Measurements from ENCODE around the gene PSMD11. TPM values are rescaled to one million over a fixed set of nuclear protein-coding genes. Genes with fewer than 3 reads are reported as not detected.
"Not testable (repeated sequence)": the region's sequence is repeated elsewhere in the genome, so short reads cannot be mapped to it uniquely, and the experiment has no call there.

Gene PSMD11
- total RNA-seq: 74.2 and 98.2 TPM in 2 replicates

DNA sequence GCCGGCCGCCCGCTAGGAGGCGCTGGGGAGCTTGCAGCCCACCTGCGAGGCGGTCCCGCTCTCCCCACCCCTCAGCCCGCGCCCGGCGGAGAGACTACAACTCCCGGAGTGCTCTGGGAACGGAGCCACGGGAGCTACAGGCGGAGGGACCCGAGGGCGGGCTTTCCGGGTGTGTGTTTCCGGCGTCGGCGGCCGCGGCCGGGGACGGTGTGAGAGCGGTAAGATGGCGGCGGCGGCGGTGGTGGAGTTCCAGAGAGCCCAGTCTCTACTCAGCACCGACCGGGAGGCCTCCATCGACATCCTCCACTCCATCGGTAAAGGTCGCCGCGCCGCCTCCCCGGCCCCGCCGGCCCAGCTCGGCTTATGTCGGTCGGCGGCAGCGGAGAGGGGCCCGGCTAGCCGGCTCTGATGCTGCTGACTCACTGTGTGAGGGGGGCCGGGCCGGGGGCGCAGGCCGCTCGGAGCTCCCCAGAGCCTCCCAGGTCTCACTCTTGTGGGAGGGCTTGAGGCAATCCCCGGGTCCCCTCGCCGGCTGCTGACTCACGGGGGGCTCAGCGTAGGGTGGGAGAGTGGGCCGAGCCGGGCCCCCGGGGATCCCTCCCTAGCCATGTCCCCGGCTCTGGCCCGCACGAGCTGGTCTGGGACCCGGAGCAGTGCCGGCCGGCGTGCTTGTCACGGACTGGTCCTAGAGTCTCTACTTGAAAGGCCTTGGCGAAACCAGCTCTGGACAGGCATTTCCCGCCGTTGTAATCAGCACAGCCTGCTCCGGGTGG is at the start of gene PSMD11:
PSMD11 (plus strand) TSS at position 210 of the 773 bp plus-strand sequence; CDS start at position 224, 14 bp downstream.
- peaks cover 4% of the 10 kb centered on the region for H3K36me3 ChIP-seq (ENCODE audit: control insufficient read depth, insufficient read depth, low read length)
- DNase-seq (ENCODE audit: low read depth) (peak; percentile 85), FAIRE-seq (no peak)
- TF ChIP-seq, protein P1, sequence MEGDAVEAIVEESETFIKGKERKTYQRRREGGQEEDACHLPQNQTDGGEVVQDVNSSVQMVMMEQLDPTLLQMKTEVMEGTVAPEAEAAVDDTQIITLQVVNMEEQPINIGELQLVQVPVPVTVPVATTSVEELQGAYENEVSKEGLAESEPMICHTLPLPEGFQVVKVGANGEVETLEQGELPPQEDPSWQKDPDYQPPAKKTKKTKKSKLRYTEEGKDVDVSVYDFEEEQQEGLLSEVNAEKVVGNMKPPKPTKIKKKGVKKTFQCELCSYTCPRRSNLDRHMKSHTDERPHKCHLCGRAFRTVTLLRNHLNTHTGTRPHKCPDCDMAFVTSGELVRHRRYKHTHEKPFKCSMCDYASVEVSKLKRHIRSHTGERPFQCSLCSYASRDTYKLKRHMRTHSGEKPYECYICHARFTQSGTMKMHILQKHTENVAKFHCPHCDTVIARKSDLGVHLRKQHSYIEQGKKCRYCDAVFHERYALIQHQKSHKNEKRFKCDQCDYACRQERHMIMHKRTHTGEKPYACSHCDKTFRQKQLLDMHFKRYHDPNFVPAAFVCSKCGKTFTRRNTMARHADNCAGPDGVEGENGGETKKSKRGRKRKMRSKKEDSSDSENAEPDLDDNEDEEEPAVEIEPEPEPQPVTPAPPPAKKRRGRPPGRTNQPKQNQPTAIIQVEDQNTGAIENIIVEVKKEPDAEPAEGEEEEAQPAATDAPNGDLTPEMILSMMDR (IDR thresholded peaks at IDR 0.05; ENCODE audit: insufficient read depth, low read length, severe bottlenecking): peak; percentile 78
- peak within 1 kb of the TSS; percentile 91 for H3K4me3 ChIP-seq (ENCODE audit: low read depth, low read length)
- no peaks in the 10 kb centered on the region for H3K27me3 ChIP-seq (ENCODE audit: control insufficient read depth, insufficient read depth, low read length)

DNA sequence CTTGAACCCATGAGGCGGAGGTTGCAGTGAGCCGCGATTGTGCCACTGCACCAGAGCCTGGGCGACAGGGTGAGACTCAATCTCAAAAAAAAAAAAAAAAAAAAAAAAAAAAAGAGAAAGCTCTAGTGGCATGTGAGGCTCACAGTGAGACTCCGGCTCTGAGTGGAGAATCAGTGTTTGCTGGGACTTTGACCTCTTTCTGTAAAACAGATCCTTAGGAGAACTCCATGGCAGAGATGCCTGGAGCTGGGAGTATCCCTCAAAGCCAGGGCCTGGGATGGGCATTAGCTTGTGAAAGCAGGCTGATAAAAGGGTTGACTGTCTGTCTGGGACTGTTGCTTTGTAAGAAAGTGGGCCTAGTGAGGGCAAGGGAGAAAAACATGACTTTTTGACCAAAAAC is 48.0 kb upstream of the PSMD11 start:
- Histone ChIP-seq H3K4me3 (ENCODE audit: low read depth, low read length) (no peak overlapping the region), H3K36me3 (ENCODE audit: control insufficient read depth, insufficient read depth, low read length) (no peaks in the 10 kb centered on the region), H3K27me3 (ENCODE audit: control insufficient read depth, insufficient read depth, low read length) (no peaks in the 10 kb centered on the region)
- no peak for FAIRE-seq
- TF ChIP-seq, protein P1 (IDR thresholded peaks at IDR 0.05; ENCODE audit: insufficient read depth, low read length, severe bottlenecking): no peak
- no peak for DNase-seq (ENCODE audit: low read depth)

GRCh38 chr17:32398946-32399345 is 45.4 kb upstream of the PSMD11 start:
- Histone ChIP-seq H3K36me3 (ENCODE audit: control insufficient read depth, insufficient read depth, low read length) (no peaks in the 10 kb centered on the region), H3K4me3 (ENCODE audit: low read depth, low read length) (no peak overlapping the region), H3K27me3 (ENCODE audit: control insufficient read depth, insufficient read depth, low read length) (no peaks in the 10 kb centered on the region)
- TF ChIP-seq, protein P1 (IDR thresholded peaks at IDR 0.05; ENCODE audit: insufficient read depth, low read length, severe bottlenecking): no peak
- no peak for DNase-seq (ENCODE audit: low read depth)
- no peak for FAIRE-seq

- not testable (repeated sequence) for H3K36me3 ChIP-seq (ENCODE audit: control insufficient read depth, insufficient read depth, low read length); H3K4me3 ChIP-seq (ENCODE audit: low read depth, low read length); DNase-seq (ENCODE audit: low read depth); H3K27me3 ChIP-seq (ENCODE audit: control insufficient read depth, insufficient read depth, low read length); FAIRE-seq
Measured at GRCh38 chr17:32410085-32410484, 34.2 kb upstream of the PSMD11 start.

DNA sequence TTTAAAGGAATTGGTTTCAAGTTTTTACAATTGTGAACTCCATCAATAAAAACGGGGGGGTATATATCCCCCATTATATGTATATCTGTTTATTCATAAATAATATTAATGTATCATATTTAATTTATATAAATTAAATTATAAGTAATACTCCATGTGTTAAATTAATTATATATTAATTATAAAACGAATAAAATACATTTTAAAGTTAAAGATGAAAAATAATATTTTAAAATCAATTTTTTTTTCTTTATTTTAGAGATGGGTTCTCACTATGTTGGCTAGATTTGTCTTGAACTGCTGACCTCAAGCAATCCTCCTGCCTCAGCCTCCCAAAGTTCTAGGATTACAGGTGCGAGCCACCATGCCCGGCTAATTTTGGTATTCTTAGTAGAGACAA is 17.4 kb upstream of the PSMD11 start:
- TF ChIP-seq, protein P1 (IDR thresholded peaks at IDR 0.05; ENCODE audit: insufficient read depth, low read length, severe bottlenecking): no peak
- FAIRE-seq (no peak), DNase-seq (ENCODE audit: low read depth) (no peak)
- H3K27me3 ChIP-seq (ENCODE audit: control insufficient read depth, insufficient read depth, low read length): no peaks in the 10 kb centered on the region
- H3K4me3 ChIP-seq (ENCODE audit: low read depth, low read length): no peak overlapping the region
- H3K36me3 ChIP-seq (ENCODE audit: control insufficient read depth, insufficient read depth, low read length): no peaks in the 10 kb centered on the region

- Histone ChIP-seq H3K27me3 (ENCODE audit: control insufficient read depth, insufficient read depth, low read length) (no peaks in the 10 kb centered on the region), H3K4me3 (ENCODE audit: low read depth, low read length) (no peak overlapping the region), H3K36me3 (ENCODE audit: control insufficient read depth, insufficient read depth, low read length) (no peaks in the 10 kb centered on the region)
- FAIRE-seq (no peak), DNase-seq (ENCODE audit: low read depth) (no peak)
- TF ChIP-seq, protein P1 (IDR thresholded peaks at IDR 0.05; ENCODE audit: insufficient read depth, low read length, severe bottlenecking): no peak
Measured at GRCh38 chr17:32429598-32429997, 14.7 kb upstream of the PSMD11 start.
